GM12873 (cell line): ENCODE results near the gene PTPN1.

ENCODE experiments used
- TF ChIP-seq, protein P1 (sequence below): IDR thresholded peaks from 2 replicates; pipeline ENCODE4 v1.5.1; 2012; ENCODE audit warnings: low read depth, mild to moderate bottlenecking, moderate library complexity, low read length, control low read depth; ENCODE audit not compliant: insufficient read depth; ENCODE audit errors: missing control alignments

Gene PTPN1

DNA sequence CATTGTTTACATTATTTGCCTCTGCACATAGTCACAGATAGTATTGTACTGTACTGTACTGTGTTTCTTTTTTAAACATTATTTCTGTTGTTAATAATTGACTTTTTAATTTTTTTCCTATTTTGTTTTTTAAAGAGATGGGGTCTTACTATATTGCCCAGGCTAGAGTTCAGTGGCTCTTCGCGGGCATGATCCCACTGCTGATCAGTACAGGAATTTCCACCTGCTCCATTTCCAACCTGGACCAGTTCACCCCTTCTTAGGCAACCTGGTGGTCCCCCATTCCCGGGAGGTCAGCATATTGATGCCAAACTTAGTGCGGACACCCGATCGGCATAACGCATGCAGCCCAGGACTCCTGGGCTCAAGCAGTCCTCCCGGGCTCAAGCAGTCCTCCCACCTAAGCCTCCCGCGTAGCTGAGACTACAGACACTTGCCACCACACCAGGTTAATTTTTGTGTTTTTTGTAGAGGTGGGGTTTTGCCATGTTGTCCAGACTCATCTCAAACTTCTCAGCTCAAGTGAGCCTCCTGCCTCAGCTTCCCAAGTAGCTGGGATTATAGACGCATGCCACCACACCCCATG is 47.5 kb downstream of the PTPN1 start:
- TF ChIP-seq, protein P1, sequence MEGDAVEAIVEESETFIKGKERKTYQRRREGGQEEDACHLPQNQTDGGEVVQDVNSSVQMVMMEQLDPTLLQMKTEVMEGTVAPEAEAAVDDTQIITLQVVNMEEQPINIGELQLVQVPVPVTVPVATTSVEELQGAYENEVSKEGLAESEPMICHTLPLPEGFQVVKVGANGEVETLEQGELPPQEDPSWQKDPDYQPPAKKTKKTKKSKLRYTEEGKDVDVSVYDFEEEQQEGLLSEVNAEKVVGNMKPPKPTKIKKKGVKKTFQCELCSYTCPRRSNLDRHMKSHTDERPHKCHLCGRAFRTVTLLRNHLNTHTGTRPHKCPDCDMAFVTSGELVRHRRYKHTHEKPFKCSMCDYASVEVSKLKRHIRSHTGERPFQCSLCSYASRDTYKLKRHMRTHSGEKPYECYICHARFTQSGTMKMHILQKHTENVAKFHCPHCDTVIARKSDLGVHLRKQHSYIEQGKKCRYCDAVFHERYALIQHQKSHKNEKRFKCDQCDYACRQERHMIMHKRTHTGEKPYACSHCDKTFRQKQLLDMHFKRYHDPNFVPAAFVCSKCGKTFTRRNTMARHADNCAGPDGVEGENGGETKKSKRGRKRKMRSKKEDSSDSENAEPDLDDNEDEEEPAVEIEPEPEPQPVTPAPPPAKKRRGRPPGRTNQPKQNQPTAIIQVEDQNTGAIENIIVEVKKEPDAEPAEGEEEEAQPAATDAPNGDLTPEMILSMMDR: no peak

DNA sequence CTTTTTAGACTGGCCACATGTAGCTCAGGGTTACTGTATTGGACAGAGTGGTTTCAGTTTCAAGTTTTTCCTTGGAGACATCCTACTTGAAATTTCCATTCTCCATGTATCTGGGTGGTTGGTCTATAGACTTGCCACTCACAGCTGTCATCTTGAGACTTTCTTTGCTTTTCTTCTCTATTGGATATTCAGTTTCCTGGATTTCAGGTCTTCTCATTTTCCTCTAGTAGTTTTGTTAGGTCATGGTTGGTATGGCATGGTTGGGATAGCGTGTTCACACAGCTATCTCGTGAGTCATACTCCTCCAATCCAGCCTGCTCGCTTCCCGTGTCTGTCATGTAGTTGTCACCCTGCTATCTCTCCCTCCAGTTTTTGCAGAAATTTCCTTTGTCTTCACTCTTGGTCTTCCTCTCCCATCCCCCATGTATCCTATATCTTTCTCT is 48.3 kb downstream of the PTPN1 start:
- TF ChIP-seq, protein P1: no peak

DNA sequence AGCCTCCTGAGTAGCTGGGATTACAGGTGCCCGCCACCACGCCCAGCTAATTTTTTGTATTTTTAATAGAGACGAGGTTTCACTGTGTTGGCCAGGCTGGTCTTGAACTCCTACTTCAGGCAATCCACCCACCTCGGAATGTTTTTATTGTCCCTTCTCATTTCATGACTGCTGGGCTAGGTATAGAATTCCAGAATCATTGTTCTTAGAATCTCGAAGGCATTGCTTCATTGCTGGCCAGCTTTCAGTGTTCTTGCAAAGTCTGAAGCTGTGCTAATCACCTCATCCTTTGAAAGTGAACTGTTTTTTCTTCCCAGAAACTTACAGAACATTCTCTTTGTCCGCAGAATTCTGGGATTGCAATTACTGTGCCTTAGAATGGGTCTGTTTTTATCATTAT is 49.0 kb downstream of the PTPN1 start:
- TF ChIP-seq, protein P1: no peak

DNA sequence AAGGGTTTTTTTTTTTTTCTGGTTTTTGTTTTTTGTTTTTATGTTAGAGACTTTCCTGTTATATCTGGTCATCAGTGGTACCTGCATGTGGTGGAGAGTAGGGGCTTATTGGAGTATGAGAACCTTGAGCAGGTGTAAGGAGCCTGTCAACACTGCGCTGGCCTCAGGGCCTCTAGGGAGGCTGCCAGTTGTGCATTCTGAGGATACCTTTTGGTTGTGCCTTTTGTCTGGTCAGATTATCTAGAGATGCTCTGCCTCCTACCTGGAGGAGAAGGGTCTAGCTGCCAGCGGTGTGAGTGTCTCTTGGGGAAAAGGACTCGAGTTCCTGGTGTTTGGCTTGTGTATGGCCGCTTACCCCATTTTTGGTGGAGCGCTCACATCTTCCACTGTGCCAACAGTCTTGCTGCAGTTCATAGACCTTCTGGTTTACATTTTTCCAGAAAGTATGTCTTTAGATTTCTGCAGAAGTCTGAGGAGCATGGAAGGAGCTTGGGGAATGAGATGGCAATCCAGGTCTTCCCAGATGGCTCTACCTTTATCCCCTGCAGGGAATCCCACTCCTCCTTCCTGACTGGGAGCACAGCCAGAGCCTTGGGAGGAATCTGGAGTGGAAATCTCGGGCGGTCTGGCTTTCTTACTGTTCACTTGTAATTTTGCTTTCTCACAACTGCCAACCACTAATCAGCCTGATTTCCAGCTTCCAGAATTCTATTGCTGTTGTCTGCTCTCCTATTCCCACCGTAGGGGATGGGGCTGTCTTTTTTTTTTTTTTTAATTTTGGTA is 49.9 kb downstream of the PTPN1 start:
- TF ChIP-seq, protein P1: no peak

DNA sequence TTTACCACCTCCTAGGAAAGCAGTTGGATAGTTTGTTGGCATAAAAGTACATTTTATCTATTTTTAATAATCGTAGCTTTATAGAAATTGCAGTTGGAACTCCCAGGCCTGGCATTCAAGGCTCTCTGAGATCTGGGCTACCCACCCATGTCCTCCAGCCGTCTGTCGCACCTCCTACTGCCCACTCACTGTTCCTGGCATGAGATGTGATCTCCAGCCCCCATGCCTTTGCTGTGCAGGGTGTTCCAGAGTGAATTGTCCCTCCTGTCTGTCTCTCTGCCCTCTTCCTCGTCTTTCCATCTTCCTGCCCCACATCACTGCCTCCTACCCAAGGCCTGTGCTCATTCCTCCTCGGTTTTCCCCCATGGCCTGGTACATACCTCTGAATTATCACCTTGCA is 50.7 kb downstream of the PTPN1 start:
- TF ChIP-seq, protein P1: no peak

DNA sequence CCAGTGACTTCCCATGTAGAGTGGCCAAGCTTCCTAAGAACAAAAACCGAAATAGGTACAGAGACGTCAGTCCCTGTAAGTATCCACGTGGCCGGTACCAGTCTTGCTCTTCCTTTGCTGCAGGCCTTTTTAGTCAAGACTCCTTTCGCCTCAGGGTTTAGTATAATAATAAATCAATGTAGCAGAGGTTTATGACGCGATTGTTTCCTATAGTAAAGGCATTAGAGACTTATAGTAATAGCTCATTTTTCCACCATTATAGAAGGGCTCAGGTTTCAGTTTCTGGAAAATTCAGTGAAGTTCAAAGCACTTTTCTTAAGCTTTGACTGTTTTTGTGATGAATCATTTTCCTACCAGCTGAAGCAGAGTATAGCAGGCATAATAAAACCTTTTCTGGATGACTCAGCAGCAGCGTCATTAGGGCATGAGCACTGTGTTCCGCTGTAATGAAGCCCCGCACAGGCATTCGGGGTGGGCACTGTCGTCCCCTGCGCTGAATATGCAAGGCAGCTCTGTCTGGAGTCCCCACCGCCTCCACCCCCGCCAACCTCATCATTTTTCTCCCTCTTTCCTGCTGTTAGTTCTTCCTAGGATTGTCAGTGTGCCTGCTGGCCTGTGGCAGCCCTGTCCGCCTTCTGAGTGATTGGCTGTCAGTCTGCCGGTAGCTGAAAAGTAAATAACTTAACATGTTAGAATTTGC is 51.3 kb downstream of the PTPN1 start:
- TF ChIP-seq, protein P1: no peak

DNA sequence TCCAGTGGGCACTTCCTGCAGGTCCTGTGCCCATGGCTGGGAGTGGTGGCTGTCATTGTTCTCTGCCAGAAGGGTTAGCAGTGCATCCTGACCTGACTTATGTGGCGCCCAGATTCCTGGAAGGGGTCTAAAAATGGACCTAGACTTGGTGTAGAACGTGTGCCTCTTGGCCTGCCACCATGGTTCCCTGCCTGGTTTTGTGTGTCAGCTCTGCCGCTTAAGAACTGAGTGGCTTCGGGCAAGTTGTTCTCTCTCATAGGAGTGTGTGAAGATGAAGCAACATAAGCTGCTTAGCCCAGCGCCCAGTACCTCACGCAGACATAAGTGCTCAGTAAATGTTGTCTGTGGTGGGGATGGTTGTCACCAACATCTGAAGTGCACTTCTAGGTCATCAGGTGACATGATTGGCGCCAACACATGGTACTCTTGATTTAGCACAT is 52.1 kb downstream of the PTPN1 start:
- TF ChIP-seq, protein P1: no peak
